GM19455 (cell line): ENCODE measurements around the gene PAN2.
A peak's percentile ranks its signal among the peaks of the same experiment; 100 is the strongest.
"Not testable (repeated sequence)": the region's sequence is repeated elsewhere in the genome, so short reads cannot be mapped to it uniquely, and the experiment has no call there.

Source experiments
- ATAC-seq: cut with Tn5 transposase; IDR thresholded peaks from one replicate; pipeline ENCODE4 v1.9.1; 2021; ENCODE audit not compliant: unreplicated experiment

The PAN2 gene

GRCh38 chr12:56272468-56272867 is 61.3 kb downstream of the PAN2 start:
- ATAC-seq = not testable (repeated sequence)

- no peak for ATAC-seq
These were observed 62.8 kb downstream of the PAN2 start for GRCh38 chr12:56271031-56271430.

GRCh38 chr12:56267443-56268071 is 66.2 kb downstream of the PAN2 start:
- ATAC-seq = peak; percentile 5

- ATAC-seq = peak; percentile 92
These were observed 66.9 kb downstream of the PAN2 start, which contains the start of gene COQ10A for GRCh38 chr12:56266693-56267442. Gene COQ10A (plus strand): TSS chr12:56266942. CDS start chr12:56267119, 177 bp downstream.
